ENCODE measurements around the gene CD53. TPM values are rescaled to one million over a fixed set of nuclear protein-coding genes. Genes with fewer than 3 reads are reported as not detected.
"Not testable (repeated sequence)": the region's sequence is repeated elsewhere in the genome, so short reads cannot be mapped to it uniquely, and the experiment has no call there.

The CD53 gene
- total RNA-seq, 1 donor from 2014 or later = not detected

DNA sequence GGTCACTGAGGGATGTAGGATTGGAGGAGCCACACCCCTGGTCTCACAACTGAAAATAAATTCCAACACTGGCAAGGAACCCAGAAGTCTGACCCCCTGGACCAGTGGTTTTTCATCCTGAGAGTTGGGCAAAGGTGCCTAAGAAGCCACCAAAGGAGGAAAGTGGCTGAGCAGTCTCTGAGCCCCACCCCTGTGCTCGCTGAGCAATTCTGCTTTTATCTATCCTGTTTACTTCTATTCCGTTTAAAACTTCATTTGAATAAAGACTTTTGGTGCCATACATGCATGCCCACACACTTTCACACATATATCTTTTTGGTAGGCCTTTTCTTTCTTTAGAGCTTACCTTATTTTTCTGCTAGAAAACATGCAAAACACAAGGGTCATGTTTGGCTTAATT is 13.9 kb upstream of the CD53 start:
- Mint-ChIP-seq H3K36me3 (ENCODE audit: insufficient read depth) (no peaks in the 10 kb centered on the region), H3K27me3 (peaks cover 8% of the 10 kb centered on the region), H3K4me1 (ENCODE audit: low read depth) (no peaks in the 10 kb centered on the region), H3K4me3 (ENCODE audit: low read depth) (no peak overlapping the region), H3K9me3 (ENCODE audit: low read depth) (peaks cover 11% of the 10 kb centered on the region), H3K27ac (no peak overlapping the region)
- TF ChIP-seq, protein P1, sequence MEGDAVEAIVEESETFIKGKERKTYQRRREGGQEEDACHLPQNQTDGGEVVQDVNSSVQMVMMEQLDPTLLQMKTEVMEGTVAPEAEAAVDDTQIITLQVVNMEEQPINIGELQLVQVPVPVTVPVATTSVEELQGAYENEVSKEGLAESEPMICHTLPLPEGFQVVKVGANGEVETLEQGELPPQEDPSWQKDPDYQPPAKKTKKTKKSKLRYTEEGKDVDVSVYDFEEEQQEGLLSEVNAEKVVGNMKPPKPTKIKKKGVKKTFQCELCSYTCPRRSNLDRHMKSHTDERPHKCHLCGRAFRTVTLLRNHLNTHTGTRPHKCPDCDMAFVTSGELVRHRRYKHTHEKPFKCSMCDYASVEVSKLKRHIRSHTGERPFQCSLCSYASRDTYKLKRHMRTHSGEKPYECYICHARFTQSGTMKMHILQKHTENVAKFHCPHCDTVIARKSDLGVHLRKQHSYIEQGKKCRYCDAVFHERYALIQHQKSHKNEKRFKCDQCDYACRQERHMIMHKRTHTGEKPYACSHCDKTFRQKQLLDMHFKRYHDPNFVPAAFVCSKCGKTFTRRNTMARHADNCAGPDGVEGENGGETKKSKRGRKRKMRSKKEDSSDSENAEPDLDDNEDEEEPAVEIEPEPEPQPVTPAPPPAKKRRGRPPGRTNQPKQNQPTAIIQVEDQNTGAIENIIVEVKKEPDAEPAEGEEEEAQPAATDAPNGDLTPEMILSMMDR (IDR thresholded peaks at IDR 0.05; ENCODE audit: unreplicated experiment) = no peak
- no peak for DNase-seq (ENCODE audit: low spot score, unreplicated experiment)

DNA sequence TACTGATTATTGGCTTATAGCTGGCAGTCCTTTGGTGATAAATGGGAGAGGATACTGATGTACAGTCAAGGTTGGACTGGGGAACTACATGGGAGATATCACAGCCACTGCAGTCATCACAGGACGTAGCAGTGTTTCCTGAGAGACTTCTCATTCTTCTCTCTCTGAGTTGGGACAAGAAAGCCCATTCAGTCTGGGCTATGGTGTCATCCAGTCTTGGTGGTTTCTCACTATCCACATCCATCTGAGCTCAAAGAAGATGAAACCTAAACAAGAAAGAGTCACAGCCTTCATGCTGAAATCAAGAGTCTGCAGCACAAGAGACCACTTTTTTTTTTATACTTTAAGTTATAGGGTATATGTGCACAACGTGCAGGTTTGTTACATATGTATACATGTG is 12.8 kb upstream of the CD53 start:
- TF ChIP-seq, protein P1 (IDR thresholded peaks at IDR 0.05; ENCODE audit: unreplicated experiment) = no peak
- Mint-ChIP-seq H3K4me1 (ENCODE audit: low read depth) (no peaks in the 10 kb centered on the region), H3K27ac (no peak overlapping the region), H3K9me3 (ENCODE audit: low read depth) (peaks cover 19% of the 10 kb centered on the region), H3K36me3 (ENCODE audit: insufficient read depth) (no peaks in the 10 kb centered on the region), H3K4me3 (ENCODE audit: low read depth) (no peak overlapping the region), H3K27me3 (no peaks in the 10 kb centered on the region)
- DNase-seq (ENCODE audit: low spot score, unreplicated experiment) = no peak

DNA sequence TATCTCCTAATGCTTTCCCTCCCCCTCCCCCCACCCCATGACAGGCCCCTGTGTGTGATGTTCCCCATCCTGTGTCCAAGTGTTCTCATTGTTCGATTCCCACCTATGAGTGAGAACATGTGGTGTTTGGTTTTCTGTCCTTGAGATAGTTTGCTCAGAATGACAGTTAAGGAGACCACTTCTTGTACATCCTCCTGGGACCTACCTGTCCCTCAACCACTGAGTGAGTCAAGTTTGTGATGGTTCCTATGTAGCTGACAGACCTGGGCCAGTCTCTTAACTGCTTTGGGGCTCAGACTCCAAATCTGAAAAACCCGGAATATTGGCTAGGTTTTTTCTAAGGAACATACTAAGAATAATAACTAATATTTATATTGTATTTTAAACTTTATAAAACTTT is 12.3 kb upstream of the CD53 start:
- H3K9me3 Mint-ChIP-seq (ENCODE audit: low read depth) = peaks cover 24% of the 10 kb centered on the region
- H3K27ac Mint-ChIP-seq; H3K4me3 Mint-ChIP-seq (ENCODE audit: low read depth); DNase-seq (ENCODE audit: low spot score, unreplicated experiment); H3K36me3 Mint-ChIP-seq (ENCODE audit: insufficient read depth); H3K4me1 Mint-ChIP-seq (ENCODE audit: low read depth); H3K27me3 Mint-ChIP-seq: not testable (repeated sequence)

DNA sequence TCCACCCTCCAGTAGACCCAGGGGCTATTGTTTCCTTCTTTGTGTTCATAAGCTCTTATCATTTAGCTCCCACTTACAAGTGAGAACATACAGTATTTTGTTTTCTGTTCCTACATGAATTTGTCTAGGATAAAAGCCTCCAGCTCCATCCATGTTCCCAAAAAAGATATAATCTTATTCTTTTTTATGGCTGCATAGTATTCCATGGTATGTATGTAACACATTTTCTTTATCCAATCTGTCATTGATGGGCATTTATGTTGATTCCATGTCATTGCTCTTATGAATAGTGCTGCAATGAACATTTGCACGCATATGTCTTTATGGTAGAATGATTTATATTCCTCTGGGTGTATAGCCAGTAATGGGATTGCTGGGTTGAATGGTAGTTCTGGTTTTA is 11.0 kb upstream of the CD53 start:
- H3K4me1 Mint-ChIP-seq (ENCODE audit: low read depth); H3K27me3 Mint-ChIP-seq; H3K36me3 Mint-ChIP-seq (ENCODE audit: insufficient read depth); DNase-seq (ENCODE audit: low spot score, unreplicated experiment); H3K4me3 Mint-ChIP-seq (ENCODE audit: low read depth); H3K27ac Mint-ChIP-seq: not testable (repeated sequence)
- H3K9me3 Mint-ChIP-seq (ENCODE audit: low read depth) = peaks cover 34% of the 10 kb centered on the region

DNA sequence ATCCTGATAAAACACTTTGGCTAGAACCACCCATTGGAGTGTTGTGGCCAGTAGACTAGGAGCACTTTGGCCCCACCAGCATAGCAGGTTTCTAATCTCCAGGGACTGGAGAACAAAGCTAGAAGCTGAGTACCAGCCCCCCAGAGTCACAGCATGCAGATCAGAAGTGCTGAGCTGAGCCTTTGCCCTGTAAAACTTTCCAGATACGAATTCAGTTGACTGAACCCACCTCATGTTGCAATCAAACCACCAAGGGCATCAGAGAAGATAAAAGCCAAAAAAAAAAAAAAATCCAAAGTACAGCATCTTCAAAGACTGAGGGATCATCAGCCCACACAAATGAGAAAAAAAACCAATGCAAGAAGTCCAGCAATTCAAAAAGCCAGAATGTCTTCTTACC is 8.7 kb upstream of the CD53 start:
- no peaks in the 10 kb centered on the region for H3K36me3 Mint-ChIP-seq (ENCODE audit: insufficient read depth)

DNA sequence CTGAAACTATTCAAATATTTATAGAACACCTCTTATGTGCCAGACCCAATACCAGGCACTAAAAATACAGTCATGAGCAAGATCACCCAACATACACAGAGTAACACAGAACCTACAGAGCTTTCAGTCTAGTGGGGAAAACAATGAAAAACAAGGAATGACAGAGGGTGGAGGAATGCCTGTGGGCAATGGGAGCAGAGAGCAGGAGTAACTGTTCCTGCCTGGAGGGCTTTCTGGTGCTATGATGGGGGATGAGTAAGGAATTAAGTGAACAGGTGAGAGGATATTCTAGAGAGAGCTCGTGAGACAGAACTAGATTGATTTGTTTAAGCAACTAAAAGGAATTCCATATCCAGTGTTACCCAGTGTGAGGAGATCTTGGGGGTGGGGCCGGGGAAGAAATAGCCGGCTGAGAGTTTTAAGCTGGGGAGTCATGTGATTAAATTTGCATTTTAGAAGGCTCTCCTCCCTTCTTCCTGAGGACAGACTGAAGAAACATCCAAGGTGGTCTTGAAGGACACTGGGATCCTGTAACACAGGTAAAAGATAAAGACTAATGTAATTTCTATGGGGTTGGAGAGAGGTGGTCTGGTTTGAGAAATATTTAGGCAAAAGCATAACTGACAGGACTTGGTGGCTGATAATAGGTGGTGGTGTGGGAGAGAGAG is 2.1 kb upstream of the CD53 start:
- no peak overlapping the region for H3K4me3 Mint-ChIP-seq (ENCODE audit: low read depth)
- no peaks in the 10 kb centered on the region for H3K36me3 Mint-ChIP-seq (ENCODE audit: insufficient read depth)
- TF ChIP-seq, protein P1 (IDR thresholded peaks at IDR 0.05; ENCODE audit: unreplicated experiment) = no peak
- H3K4me1 Mint-ChIP-seq (ENCODE audit: low read depth) = peaks cover 13% of the 10 kb centered on the region
- no peak overlapping the region for H3K27ac Mint-ChIP-seq
- DNase-seq (ENCODE audit: low spot score, unreplicated experiment) = no peak
- H3K27me3 Mint-ChIP-seq = no peaks in the 10 kb centered on the region
- peaks cover 42% of the 10 kb centered on the region for H3K9me3 Mint-ChIP-seq (ENCODE audit: low read depth)

More for the DNA sequence above, 8.7 kb upstream of the CD53 start:
- Mint-ChIP-seq H3K4me1 (ENCODE audit: low read depth) (no peaks in the 10 kb centered on the region), H3K4me3 (ENCODE audit: low read depth) (no peak overlapping the region), H3K9me3 (ENCODE audit: low read depth) (peaks cover 49% of the 10 kb centered on the region), H3K27me3 (no peaks in the 10 kb centered on the region), H3K27ac (no peak overlapping the region)
- TF ChIP-seq, protein P1 (IDR thresholded peaks at IDR 0.05; ENCODE audit: unreplicated experiment) = no peak
- no peak for DNase-seq (ENCODE audit: low spot score, unreplicated experiment)
